Hepatocyte (in vitro differentiated cells): ENCODE measurements around the gene LOX.

ENCODE experiments used
- EZH2 ChIP-seq: fragments of 200-600 bp; sonication (generic); IDR thresholded peaks from 2 replicates; pipeline ENCODE4 v1.6.1; 2016; ENCODE audit warnings: antibody characterized with exemption, mild to moderate bottlenecking, borderline replicate concordance
- TF ChIP-seq, protein P1 (sequence below): fragments of 200-600 bp; sonication (generic); IDR thresholded peaks from 2 replicates; pipeline ENCODE4 v1.5.1; 2016; ENCODE audit warnings: antibody characterized with exemption, mild to moderate bottlenecking; ENCODE audit not compliant: poor library complexity

- TF ChIP-seq EZH2 = no peak
- TF ChIP-seq, protein P1, sequence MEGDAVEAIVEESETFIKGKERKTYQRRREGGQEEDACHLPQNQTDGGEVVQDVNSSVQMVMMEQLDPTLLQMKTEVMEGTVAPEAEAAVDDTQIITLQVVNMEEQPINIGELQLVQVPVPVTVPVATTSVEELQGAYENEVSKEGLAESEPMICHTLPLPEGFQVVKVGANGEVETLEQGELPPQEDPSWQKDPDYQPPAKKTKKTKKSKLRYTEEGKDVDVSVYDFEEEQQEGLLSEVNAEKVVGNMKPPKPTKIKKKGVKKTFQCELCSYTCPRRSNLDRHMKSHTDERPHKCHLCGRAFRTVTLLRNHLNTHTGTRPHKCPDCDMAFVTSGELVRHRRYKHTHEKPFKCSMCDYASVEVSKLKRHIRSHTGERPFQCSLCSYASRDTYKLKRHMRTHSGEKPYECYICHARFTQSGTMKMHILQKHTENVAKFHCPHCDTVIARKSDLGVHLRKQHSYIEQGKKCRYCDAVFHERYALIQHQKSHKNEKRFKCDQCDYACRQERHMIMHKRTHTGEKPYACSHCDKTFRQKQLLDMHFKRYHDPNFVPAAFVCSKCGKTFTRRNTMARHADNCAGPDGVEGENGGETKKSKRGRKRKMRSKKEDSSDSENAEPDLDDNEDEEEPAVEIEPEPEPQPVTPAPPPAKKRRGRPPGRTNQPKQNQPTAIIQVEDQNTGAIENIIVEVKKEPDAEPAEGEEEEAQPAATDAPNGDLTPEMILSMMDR = no peak
Measured at GRCh38 chr5:122114501-122114900, 36.4 kb upstream of the LOX start.
